ENCODE results near the gene MSH3.
"Not testable (repeated sequence)": the region's sequence is repeated elsewhere in the genome, so short reads cannot be mapped to it uniquely, and the experiment has no call there.

MSH3 gene

DNA sequence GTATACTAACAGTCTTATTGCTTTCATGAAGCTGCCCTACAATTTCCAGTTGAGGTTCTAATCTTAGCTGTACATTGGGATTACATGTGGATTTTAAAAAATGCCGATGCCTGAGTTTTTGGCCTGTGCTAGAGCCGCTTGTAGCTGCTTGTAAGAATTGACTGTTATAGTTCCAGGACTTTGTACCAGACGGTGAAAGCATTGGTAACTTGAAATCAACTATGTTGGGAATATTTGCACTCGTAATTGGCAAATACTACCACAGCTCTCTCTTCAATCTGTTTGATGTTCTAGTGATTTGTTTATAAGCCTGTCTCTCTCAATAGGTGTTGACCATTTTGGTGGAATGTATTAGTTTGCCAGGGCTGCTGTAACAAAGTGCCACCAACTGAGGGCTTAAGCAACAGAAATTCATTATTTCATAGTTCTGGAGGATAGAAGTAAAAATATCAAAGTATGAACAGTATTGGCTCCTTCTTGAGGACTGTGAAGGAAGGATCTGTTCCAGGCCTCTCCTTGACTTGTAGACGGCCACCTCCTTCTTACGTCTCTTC lies 50.8 kb downstream of the MSH3 start:
- FAIRE-seq (no peak), DNase-seq (ENCODE audit: extremely low spot score, insufficient read length, low read depth) (no peak)

DNA sequence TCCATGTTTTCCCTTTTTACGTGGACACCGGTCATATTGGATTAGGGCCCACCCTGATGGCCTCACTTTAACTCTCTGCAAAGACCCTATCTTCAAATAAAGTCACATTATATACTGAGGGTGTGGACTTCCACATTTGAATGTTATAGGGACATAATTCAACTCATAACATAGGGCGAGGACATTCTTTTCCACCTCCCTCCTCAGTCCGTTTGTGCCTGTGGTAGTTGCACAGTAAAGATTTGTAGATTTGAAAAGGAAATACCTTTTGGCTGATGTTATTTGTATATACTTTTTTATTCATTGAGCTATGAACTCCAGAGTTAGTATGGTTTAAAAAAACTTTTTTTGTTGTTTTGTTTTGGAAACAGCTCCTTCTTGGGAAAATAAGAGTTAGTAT lies 51.3 kb downstream of the MSH3 start:
- DNase-seq (ENCODE audit: extremely low spot score, insufficient read length, low read depth) (no peak), FAIRE-seq (no peak)

DNA sequence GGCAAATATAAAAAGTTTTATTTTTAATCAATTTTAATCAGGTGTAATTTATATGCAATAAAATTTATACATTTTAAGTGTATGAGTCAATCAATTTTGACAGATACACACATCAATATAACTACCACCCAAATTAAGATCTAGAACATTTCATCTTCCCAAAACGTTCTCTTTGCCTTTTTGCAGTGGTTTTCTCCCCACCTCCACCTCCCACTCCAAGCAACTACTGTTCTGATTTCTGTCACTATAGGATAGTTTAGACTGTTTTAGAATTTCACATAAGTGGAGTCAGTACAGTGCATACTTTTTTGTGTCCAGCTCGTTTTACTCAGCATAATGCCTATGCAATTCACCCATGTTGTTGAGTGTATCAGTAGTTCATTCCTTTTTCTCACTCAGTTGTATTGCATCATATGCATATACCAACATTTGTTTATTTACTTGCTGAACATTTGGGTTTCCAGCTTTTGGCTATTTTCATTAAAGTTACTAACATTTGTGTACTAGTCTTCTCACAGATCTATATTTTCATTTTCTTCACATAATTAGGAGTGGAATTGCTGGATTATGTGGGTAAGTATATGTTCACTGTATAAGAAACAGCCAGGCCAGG lies 52.5 kb downstream of the MSH3 start:
- no peak for FAIRE-seq
- DNase-seq (ENCODE audit: extremely low spot score, insufficient read length, low read depth), result no peak

DNA sequence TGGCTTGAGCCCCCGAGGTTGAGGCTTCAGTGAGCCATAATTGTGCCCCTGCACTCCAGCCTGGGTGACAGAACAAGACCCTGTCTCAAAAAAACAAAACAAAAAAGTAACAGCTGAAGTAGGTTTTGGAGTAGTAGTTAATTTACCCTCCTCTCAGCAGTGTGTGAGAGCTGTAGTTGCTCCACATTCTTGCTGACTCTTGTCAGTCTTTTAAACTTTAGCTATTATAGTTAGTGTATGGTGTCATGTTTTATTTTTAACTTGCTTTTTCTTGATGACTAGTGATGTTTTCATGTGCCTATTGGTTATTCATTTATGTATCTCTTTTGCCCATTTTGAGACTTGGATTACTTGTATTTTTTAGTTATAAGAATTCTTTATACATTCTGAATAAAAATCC lies 53.2 kb downstream of the MSH3 start:
- DNase-seq (ENCODE audit: extremely low spot score, insufficient read length, low read depth), result no peak
- FAIRE-seq, result no peak

DNA sequence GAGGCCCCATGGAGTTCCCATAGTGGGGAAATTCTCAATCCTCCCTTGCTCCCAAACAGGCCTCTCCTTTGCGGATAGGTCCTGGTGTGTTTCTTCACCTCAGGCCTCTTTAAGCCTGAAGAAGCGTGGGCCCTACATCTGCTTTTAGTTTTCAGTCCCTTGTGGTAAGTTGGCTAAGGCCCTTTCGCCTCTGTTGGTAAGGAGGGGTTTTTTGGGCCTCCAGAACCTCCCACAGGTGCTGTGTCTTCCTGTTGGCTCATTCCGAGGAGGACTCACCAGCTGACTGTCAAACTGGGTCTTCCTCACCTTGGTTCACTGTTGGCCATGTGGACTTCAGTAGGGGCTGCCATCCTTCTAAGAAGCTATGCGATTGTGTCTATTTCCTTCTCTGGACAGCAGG lies 56.8 kb downstream of the MSH3 start:
- FAIRE-seq, result peak; percentile 36

DNA sequence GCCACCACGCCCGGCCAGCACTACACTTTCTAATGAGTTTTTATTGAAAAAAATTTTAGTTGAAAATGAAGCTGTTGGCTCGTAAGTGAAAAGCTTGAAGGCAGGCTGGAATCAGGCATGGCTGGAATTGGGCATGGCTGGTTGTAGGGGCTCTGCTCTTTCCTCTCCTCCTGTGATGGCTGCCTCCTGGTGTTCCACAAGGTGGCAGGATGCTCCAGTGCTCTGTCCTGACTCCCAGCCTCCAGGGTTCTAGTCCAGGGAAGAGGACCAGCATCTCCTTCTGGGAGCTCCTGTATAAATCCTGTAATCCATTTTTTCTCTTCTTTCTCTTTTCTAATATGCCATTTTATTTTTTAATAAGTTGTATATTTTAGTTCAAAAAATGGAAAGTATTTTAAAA lies 57.5 kb downstream of the MSH3 start:
- FAIRE-seq (no peak), DNase-seq (ENCODE audit: extremely low spot score, insufficient read length, low read depth) (no peak)

More for the DNA sequence above, 56.8 kb downstream of the MSH3 start:
- DNase-seq (ENCODE audit: extremely low spot score, insufficient read length, low read depth), result no peak

DNA sequence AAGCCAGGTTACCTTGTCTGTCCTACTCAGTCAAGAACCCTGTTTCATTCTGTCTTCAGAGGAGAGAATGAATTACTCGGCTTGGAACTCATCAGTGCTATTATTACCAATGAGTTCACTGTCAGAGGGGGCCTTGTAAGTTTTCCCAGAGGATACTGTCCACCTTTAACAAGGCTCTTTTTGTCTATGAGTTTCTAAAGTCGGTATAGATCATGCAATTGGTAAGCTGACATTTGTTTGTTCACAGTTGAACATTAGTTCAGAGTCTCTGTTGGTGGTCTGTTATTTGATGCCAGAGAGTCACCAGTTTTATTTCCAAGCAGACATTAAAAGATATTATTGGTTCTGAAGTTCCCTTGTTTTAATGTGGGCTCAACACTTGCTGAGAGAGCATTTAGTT lies 58.5 kb downstream of the MSH3 start:
- FAIRE-seq (no peak), DNase-seq (ENCODE audit: extremely low spot score, insufficient read length, low read depth) (no peak)

DNA sequence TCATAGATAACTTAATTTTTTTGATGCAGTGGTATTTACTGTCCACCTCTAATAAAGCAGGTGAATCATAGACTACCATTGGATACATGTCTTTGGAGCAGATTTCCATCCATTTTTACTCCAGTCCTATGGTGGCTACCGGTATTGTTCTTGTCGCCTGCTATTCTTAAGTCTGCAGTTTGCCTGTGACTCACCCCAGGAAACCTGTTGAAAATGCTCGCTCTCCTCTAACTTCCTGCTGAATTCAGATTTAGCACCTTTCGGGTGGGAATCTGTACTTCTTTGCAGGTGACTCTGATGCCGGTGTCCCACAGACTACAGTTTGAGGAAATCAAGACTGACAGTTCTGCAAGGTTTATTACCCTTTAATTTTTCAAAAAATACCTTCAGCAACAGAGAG lies 59.2 kb downstream of the MSH3 start:
- DNase-seq (ENCODE audit: extremely low spot score, insufficient read length, low read depth) (no peak), FAIRE-seq (no peak)

DNA sequence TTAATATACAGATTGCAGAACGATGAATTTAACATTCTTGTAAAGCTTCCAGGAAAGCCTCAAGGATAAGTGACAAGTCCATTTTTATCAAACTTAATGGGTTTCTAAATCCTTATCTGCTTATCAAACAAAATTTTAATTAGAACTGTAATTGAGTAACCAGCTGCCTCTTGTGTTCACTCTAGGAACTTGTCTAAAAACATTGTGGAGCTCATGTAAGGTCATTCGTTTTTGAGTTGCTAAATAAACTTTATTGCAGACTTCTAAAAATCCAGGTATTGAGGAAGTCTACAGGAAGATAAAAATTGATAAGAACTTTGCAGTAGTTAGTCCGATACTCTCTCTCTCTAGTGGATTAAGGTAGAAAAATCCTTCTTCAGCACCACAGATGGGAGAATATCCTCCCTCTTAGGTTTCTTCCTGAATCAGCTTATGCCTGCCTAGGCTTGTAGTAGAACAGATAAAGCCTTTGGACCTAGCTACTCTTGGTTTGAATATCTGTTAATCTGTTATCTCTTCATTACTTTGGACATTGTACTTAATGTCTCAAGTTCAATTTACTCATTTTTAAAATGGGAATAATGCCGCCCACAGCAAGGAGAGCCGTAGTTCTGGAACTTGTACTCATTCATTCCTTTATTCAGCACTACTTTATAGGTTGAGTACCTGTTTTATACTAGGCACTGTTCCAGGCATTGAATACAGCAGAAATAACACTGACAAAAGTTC lies 60.3 kb downstream of the MSH3 start:
- DNase-seq (ENCODE audit: extremely low spot score, insufficient read length, low read depth) (no peak), FAIRE-seq (no peak)

DNA sequence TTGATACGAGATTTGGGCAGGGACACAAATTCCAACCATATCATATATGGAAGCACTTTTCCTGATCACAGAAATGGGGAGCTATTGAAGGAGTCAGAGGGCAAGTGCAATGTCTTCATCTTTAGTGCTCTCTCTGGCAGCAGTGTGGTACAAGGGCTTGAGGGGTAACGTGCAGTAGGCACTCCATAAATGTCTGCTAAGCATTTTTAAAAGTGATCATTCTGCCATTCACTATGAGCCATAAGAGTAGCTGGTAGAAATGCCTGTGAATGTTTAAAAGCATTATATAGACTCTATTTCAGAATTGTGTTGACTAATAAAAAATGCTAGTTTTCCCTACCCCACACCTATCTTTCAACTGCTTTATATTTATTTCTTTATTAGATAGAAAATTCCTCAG lies 61.4 kb downstream of the MSH3 start:
- DNase-seq (ENCODE audit: extremely low spot score, insufficient read length, low read depth) (no peak), FAIRE-seq (no peak)

DNA sequence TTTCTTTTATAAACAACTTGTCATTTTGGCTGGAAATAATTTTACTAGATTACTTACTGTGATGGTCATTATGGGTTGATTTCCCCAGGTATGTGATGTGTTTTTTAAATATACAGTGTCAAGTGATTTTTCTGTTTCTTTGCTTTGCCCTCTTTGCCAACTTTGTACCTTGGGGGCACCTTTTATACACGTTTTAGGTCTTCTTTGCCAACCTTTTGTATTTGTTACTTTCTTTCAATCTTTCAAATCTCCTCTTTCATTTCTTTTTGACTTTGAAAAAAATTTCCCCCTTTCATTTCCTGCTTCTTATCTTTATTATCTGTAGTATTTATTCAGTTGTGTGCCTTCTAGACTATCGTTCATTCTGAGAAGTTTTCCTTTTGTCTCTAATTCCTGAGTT lies 65.7 kb downstream of the MSH3 start:
- FAIRE-seq (no peak), DNase-seq (ENCODE audit: extremely low spot score, insufficient read length, low read depth) (no peak)

DNA sequence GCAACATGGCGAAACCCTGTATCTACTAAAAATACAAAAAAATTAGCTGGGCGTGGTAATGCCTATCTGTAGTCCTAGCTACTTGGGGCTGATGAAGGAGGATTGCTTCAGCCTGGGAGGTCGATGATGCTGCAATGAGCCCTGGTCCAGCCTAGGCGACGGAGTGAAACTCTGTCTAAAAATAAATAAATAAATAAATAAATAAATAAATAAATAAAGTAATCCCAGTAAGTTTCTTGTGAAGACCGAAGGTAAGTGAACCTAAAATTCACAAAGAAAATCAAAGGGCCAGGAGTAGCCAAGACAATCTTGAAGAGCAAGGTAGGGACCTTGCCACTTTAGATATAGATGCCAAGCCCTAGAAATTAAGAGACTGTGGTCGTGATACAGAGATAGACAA lies 68.5 kb downstream of the MSH3 start:
- DNase-seq (ENCODE audit: extremely low spot score, insufficient read length, low read depth), result no peak
- no peak for FAIRE-seq

DNA sequence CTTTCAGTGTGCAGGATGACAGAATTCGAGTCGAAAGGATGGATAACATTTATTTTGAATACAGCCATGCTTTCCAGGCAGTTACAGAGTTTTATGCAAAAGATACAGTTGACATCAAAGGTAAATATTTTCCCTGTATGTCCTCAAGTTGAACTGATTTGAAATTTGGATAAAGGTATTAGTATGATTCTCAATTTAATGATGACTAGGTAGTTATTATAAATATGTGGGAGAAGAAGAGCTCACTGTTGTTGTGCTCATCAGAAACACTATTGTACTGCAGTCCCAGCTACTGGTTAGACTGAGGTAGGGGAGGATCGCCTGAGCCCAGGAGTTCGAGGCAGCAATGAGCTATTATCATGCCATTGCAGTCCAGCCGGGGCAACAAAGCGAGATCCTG lies 71.0 kb downstream of the MSH3 start:
- FAIRE-seq, result no peak

DNA sequence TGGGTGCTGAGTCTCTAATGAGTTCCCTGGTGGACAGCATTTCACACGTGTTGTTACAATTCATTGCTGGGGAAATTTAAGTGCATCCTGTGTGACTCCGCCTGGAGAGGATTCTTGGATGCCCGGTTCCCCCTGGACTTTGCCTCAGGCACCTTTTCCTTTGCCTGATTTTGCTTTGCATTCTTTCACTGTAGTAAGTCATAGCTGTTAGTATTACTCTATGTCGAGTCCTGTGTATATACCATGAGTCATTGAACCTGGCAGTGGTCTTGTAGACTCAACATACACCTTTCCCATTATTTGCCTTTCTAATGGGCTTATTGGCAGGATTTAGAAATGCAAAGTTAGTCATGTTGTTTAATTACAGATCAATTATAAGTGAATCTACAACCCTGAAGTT lies 82.3 kb downstream of the MSH3 start:
- no peak for FAIRE-seq

More for the DNA sequence above, 71.0 kb downstream of the MSH3 start:
- no peak for DNase-seq (ENCODE audit: extremely low spot score, insufficient read length, low read depth)

DNA sequence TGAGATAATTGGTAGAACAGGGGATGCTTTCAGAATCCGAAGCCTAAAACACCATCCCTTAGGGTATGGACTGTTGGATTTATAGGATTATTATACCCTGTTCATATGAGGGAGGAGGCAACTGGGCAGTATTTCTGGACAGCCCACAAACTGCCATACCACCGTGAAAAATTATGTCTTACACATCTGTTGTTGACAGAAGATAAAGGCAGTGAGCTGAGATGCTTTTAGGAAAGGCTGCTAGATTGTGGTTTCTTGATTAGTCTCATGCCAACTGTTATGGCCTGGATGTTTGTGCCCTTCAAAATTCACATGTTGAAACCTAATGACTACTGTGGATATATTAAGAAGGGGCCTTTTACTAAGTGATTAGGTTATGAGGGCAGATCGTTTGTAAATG lies 84.0 kb downstream of the MSH3 start:
- no peak for FAIRE-seq
- DNase-seq (ENCODE audit: extremely low spot score, insufficient read length, low read depth), result no peak

More for the DNA sequence above, 82.3 kb downstream of the MSH3 start:
- DNase-seq (ENCODE audit: extremely low spot score, insufficient read length, low read depth), result no peak

DNA sequence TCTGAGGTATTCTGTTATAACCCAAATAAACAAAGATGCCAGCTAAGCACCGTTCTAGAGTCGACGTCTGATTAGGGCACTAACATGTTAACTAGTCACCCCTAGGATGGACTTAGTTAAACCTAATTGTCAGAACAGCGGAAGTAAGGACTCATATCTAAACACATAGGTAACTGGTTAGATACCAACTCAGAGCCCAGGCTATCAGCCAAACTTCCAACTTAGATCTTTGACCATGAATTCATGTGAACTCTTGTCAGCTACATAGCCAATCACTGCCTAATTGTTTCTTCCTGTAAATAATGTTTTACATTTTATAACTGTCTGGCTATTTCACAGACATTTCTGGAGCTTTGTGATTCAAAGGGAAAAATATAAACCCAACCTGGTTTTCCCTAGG lies 84.6 kb downstream of the MSH3 start:
- no peak for FAIRE-seq
- no peak for DNase-seq (ENCODE audit: extremely low spot score, insufficient read length, low read depth)

DNA sequence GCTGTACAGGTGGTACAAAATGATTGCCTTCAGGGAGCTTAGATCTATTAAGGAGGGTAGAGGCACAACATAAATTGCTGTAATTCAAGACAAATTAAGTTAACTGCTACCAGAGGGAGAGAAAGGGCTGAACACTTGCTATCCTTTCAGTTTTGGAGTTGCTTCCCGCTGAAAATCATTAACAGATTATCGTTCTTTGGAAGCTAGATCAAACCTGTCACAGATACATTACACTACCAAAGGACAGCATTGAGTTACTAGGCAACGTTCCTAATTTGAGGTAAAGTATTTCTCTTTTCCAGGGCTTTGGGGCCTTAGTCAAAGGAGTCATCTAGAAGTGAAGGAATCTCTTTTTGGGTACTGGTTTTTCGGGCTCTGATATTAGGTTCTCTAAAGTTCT lies 85.0 kb downstream of the MSH3 start:
- DNase-seq (ENCODE audit: extremely low spot score, insufficient read length, low read depth) (no peak), FAIRE-seq (no peak)

DNA sequence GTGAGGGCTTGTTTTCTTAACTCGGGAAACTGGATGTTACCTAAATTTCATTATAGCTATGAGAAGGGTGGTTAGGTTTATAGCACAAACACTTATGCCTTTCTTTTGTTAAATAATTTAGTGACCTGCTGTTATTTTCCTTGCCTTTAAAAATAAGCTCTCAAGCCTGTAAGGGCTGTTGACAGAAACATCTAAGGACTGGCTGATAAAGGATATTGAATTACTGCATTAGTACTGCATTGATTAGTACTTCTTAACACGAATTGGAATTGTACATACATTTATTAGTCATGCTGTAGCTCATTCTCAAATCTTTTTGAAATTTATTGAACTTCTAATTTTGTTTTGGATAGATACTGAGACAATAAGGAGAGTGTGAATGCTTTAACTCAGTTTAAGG lies 85.4 kb downstream of the MSH3 start:
- DNase-seq (ENCODE audit: extremely low spot score, insufficient read length, low read depth), result no peak
- no peak for FAIRE-seq

DNA sequence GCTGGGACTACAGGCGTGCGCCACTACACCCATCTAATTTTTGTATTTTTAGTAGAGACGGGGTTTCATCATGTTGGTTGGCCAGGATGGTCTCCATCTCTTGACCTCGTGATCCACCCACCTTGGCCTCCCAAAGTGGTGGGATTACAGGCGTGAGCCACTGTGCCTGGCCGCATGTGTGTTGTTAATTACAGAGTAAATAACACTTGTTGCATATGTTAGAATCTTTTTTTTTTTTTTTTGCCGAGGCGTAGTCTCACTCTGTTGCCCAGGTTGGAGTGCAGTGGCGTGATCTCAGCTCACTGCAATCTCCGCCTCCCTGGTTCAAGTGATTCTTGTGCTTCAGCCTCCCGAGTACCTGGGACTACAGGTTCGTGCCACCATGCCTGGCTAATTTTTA lies 86.0 kb downstream of the MSH3 start:
- DNase-seq (ENCODE audit: extremely low spot score, insufficient read length, low read depth); FAIRE-seq: not testable (repeated sequence)

DNA sequence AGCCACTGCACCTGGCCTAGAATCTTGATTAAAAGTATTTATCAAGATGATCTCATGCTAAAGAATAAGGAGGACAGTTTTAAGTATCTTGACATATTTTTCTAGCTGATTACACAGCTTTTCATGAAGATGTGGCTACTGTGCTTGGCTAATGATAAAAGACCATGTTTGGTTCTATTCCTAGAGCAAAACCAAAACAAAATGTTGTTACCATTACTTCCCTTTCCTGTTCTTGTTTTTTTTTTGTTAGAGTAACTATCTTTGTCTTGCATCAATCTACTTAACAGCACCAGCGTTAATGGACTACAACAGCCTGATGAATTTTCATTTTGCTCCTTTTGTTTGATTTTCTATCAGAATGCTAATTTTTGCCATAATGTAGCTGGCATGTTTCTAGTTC lies 86.5 kb downstream of the MSH3 start:
- FAIRE-seq (peak; percentile 56), DNase-seq (ENCODE audit: extremely low spot score, insufficient read length, low read depth) (no peak)

DNA sequence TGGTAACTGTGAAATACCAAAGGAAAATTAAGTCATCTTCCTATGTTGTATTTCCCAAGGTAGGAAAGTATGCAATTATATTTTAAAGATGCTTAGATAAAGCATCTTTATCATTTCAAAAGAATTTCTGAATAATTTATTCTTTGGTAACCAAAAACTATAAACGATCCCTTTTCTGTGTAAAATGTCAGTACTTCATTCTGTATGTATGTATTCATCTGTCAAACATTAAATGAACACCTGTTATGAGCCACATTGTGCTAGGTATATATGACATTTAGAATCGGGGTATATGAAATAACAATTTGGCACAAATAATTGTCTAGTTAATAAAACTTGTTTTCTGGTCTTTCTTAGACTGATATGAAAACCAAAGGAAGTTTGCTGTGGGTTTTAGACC lies 89.7 kb downstream of the MSH3 start:
- FAIRE-seq (no peak), DNase-seq (ENCODE audit: extremely low spot score, insufficient read length, low read depth) (no peak)

DNA sequence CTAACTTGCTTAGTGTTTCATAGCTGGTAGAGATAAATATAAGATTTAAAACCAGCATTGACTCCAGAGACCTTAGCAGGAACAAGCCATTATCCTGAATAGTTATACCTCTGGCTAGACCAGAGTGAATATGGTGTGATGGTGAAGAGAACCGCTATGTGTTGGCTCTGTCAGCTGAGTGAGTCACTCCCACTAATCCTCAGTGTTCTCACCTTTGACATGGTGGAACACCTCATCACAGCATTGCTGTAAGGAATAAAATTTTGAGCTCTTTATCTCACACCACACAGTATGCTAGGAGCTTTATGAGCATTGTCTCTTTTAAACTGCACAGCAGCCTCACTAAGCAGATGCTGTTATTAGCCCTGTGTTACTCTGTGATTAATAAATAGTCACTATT lies 91.0 kb downstream of the MSH3 start:
- FAIRE-seq (no peak), DNase-seq (ENCODE audit: extremely low spot score, insufficient read length, low read depth) (no peak)
